Measurements from ENCODE around the gene SEMA4B. TPM values are rescaled to one million over a fixed set of nuclear protein-coding genes. Genes with fewer than 3 reads are reported as not detected.

The SEMA4B gene
- total and polyA plus RNA-seq, 10 donors = 16.4 to 90.0 (median 74.0) TPM

DNA sequence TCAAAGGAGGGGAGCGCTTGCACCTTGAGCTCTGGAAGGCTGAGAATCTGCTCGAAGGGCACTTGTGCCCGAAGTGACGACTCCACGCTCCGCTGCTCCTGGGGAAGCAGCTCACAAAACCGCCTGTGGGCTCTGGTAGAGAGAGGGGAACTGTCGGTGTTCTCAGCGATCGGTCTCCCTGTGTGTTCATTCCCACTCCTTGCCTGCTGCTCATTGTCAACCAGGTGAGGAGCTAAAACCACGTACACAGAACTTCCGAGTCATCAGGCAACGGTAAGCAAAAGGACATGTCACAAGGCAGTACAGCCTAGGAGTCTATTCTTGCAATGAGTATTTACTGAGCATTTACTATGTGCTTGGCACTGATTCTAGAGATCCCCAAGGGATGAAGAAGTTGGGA, 31.1 kb downstream of the SEMA4B start:
- Histone ChIP-seq H3K27ac (peak overlapping the region; percentile 74 to 99 (median 94)), H3K4me1 (peaks cover 32 to 69% (median 52%) of the 10 kb centered on the region in 6 donors), H3K4me3 (peak overlapping the region in 6 of 8 donors; percentile 0 to 99 (median 86)), H3K27me3 (replicated peaks in 1 of 7) (no peaks in the 10 kb centered on the region), H3K9me3 (no peaks in the 10 kb centered on the region), H3K36me3 (peaks cover 7 to 64% (median 47%) of the 10 kb centered on the region in 6 donors)
- TF ChIP-seq POLR2AphosphoS5 (IDR thresholded peaks at IDR 0.05) = peak in 1 of 3 donors; percentile 54
- TF ChIP-seq POLR2A (IDR thresholded peaks at IDR 0.05) = no peak
- 68 to 86% (median 75%) methylated on average over 13 of the region's 13 CpGs for WGBS, 5 donors
- intact Hi-C loops (cut with DNase I; ENCODE audit: low total_unique reads) = no loop called here
- peak; percentile 84 for DNase-seq

DNA sequence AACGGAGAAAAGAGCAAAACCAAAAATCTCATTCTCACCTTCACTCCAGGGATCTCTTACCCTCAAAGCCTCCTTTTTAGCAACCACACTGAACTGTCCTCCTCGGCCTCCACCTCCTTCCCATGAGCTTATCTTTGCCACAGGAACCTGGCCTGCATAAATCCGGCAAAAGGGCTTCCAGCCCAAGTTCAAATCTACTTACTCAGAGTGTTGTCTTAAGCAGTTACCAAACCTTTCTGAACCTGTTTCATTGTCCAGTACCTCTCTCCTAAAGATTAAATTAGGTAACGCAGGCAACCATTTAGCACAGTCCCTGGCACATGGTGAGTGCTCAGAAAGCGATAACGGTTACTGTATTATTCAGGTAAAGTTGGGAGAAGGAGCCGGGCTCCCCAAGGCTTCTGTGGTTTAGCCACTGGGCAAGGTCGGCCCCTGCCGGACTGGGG, 31.8 kb downstream of the SEMA4B start:
- Histone ChIP-seq H3K27me3 (replicated peaks in 1 of 7) (no peaks in the 10 kb centered on the region), H3K27ac (peak overlapping the region; percentile 91 to 99 (median 96)), H3K4me3 (peak overlapping the region; percentile 68 to 99 (median 91)), H3K4me1 (peaks cover 32 to 69% (median 52%) of the 10 kb centered on the region in 6 donors), H3K9me3 (no peaks in the 10 kb centered on the region), H3K36me3 (peaks cover 6 to 64% (median 45%) of the 10 kb centered on the region in 6 donors)
- TF ChIP-seq, protein P1, sequence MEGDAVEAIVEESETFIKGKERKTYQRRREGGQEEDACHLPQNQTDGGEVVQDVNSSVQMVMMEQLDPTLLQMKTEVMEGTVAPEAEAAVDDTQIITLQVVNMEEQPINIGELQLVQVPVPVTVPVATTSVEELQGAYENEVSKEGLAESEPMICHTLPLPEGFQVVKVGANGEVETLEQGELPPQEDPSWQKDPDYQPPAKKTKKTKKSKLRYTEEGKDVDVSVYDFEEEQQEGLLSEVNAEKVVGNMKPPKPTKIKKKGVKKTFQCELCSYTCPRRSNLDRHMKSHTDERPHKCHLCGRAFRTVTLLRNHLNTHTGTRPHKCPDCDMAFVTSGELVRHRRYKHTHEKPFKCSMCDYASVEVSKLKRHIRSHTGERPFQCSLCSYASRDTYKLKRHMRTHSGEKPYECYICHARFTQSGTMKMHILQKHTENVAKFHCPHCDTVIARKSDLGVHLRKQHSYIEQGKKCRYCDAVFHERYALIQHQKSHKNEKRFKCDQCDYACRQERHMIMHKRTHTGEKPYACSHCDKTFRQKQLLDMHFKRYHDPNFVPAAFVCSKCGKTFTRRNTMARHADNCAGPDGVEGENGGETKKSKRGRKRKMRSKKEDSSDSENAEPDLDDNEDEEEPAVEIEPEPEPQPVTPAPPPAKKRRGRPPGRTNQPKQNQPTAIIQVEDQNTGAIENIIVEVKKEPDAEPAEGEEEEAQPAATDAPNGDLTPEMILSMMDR (IDR thresholded peaks at IDR 0.05 in 8 of 11, conservative IDR thresholded peaks at IDR 0.05 in 3 of 11) = peak in 4 of 11 experiments; percentile 15 to 62 (median 38)
- TF ChIP-seq POLR2AphosphoS5 (IDR thresholded peaks at IDR 0.05) = no peak
- no peak for DNase-seq
- WGBS, 5 donors = 4 to 14% (median 9%) methylated on average over 8 to 9 of the region's 9 CpGs
- intact Hi-C loops (cut with DNase I; ENCODE audit: low total_unique reads) = no loop called here

DNA sequence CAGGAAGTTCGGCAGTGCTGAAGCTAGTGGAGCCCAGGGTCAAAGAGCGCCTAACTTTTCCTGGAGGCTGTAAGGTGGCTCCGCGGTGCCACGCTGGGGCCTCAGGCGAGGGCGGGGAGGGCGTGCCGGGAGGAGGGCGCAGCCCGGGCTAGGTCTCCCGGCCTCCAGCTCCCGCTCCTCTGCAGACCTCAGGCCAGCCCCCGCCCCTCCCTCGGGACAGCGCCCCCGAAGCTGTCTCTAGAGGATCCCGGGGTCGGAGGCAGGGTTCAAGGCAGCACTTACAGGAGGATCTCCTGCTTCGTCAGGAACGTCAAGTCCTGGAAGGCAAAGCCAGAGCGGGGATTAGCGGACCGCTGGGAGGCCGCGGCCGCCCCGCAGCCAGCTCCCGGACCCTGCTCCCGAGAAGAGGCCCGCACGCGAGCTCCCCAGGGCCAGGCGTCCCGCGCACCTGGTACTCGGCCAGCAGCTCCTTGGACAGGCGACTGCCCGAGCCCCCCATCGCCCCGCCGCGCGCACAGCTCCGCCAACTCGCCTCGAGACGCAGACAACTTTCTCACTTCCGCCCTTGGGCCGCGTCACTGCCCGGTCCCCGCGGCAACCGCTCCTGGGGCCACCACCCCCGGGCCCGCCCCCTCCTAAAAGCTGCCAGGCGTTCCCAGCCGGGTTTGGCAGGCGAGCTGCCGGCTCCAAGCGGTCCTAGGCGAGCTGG, 32.4 kb downstream of the SEMA4B start, which contains the start of gene CIB1:
CIB1 (minus strand) TSS at position 555 of the 709 bp plus-strand sequence; CDS start at position 499, 56 bp downstream.
- peak; percentile 100 for DNase-seq
- intact Hi-C loops (cut with DNase I; ENCODE audit: low total_unique reads) = no loop called here
- Histone ChIP-seq H3K4me1 (peaks cover 32 to 68% (median 52%) of the 10 kb centered on the region in 6 donors), H3K36me3 (peaks cover under 1 to 64% (median 41%) of the 10 kb centered on the region in 6 donors), H3K4me3 (peak within 1 kb of the TSS; percentile 68 to 99 (median 91)), H3K27me3 (replicated peaks in 1 of 7) (no peaks in the 10 kb centered on the region), H3K9me3 (no peaks in the 10 kb centered on the region), H3K27ac (peak within 1 kb of the TSS; percentile 91 to 99 (median 96))
- WGBS, 5 donors = 0 to 1% (median 1%) methylated on average over 37 to 63 of the region's 63 CpGs
- peak; percentile 87 to 96 (median 93) for TF ChIP-seq POLR2AphosphoS5 (IDR thresholded peaks at IDR 0.05)
- TF ChIP-seq, protein P1 (IDR thresholded peaks at IDR 0.05 in 8 of 11, conservative IDR thresholded peaks at IDR 0.05 in 3 of 11) = peak in 7 of 11 experiments; percentile 14 to 65 (median 39)
- peak in 1 of 3 donors; percentile 69 for TF ChIP-seq POLR2A (IDR thresholded peaks at IDR 0.05)

DNA sequence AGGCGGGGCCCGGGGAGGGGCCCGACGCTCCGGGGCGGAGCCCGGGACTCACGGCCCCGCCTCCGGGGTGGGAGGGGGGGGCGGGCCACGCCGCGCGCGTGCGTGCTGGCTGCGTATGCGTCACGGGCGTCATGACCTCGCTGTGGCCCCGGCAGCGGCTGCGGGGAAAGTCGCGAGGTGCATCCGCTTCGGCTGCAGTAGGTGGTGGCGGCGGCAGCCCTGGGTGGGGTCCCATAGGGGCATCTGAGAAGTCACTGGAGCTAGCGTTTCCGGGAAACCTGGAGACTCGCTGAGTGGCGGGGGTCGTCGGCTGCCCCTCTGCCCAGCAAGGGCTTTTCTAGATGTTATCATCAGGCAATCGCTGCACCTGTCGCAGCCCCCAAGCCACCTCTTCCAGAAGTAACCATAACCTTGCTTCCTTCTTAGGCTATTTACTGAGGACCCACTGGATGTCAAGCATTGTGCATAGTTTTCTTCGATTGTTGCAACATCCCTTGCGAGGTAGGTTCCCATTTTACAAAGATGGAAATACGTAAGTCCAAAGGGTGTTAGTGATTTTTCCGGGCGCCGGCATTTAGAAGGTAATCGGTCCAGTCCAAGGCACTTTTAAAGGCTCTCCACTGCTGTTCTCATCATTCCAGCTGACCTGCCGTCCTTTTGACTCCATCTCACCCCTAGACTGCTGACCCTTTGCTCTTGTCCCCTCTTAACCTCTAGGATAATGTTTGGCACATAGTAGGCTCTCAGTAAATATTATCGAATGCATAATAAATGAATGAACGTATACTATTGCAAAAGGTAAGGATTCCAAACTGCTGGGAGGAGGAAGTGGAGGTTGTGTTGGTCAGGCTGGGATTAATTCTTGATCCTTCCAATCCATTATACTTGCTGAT, 33.2 kb downstream of the SEMA4B start, which contains the start of gene GDPGP1:
GDPGP1 (plus strand) TSS at position 114 of the 893 bp plus-strand sequence. CDS start 6,700 bp downstream, outside the sequence.
- Histone ChIP-seq H3K9me3 (no peaks in the 10 kb centered on the region), H3K4me1 (peaks cover 32 to 60% (median 50%) of the 10 kb centered on the region in 6 donors), H3K27me3 (replicated peaks in 1 of 7) (no peaks in the 10 kb centered on the region), H3K27ac (peak within 1 kb of the TSS; percentile 91 to 99 (median 96)), H3K36me3 (peaks cover 0 to 63% (median 37%) of the 10 kb centered on the region in 6 donors), H3K4me3 (peak within 1 kb of the TSS; percentile 68 to 99 (median 91))
- 3 to 17% (median 9%) methylated on average over 14 to 49 of the region's 49 CpGs for WGBS, 5 donors
- no peak for DNase-seq
- intact Hi-C loops (cut with DNase I; ENCODE audit: low total_unique reads) = no loop called here
- TF ChIP-seq, protein P1 (IDR thresholded peaks at IDR 0.05 in 8 of 11, conservative IDR thresholded peaks at IDR 0.05 in 3 of 11) = peak in 1 of 11 experiments; percentile 31
- TF ChIP-seq POLR2AphosphoS5 (IDR thresholded peaks at IDR 0.05) (peak; percentile 94 to 97 (median 95)), POLR2A (IDR thresholded peaks at IDR 0.05) (peak; percentile 49 to 76 (median 52))
